RWPE1 (cell line): Measurements from ENCODE around the gene SETD7.

ENCODE experiments used
- CTCF ChIA-PET: fragments of 350-600 bp; sonication (Branson Sonifier 250); formaldehyde crosslinking; extraction: SDS; loops from one replicate; lab custom pipeline; 2021; lab: Yijun Ruan, JAX
- POLR2A ChIA-PET: fragments of 400-600 bp; formaldehyde crosslinking; extraction: SDS; loops from one replicate; lab custom pipeline; 2020; ENCODE audit warnings: antibody characterized with exemption; ENCODE audit not compliant: low non-redundant PET; lab: Yijun Ruan, JAX
- DNase-seq: peaks from one replicate; pipeline ENCODE4 v3.0.0; 2012; ENCODE audit warnings: low spot score
- H3K27ac ChIP-seq: fragments of 450-650 bp; 2 replicates; pipeline ENCODE4 v1.5.1; 2017
- TF ChIP-seq, protein P1 (sequence below): fragments of 450-650 bp; conservative IDR thresholded peaks from 2 replicates; pipeline ENCODE4 v1.5.1; 2017; ENCODE audit warnings: low read depth, mild to moderate bottlenecking

SETD7 gene

DNA sequence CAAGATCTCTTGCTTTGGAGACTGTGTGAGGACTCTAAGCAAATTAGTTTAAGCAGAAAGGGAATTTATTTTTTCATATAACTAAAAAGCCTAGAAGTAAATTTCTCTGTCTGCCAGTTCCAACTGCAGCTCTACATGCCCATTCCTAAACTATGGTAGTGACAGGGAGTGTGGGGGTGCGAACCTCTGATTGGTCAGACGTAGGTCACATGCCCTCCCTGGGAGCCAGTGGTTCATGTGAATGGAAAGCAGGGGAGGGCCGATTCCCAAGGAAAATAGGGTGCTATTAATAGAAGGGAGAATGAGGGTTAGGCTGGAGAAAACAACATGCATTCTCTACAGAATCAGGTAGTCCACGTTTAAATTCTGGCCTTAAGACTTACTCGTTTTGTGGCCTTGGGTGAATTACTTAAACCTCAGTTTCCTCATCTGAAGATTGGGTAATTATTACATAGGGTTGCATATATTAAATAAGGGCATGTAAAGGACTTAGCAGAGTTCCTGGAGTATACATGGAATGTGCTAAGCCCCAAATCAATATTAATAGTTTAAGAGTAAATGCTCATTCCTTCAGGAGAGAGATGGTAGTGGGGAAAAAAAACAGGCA is 94.9 kb downstream of the SETD7 start:
- TF ChIP-seq, protein P1, sequence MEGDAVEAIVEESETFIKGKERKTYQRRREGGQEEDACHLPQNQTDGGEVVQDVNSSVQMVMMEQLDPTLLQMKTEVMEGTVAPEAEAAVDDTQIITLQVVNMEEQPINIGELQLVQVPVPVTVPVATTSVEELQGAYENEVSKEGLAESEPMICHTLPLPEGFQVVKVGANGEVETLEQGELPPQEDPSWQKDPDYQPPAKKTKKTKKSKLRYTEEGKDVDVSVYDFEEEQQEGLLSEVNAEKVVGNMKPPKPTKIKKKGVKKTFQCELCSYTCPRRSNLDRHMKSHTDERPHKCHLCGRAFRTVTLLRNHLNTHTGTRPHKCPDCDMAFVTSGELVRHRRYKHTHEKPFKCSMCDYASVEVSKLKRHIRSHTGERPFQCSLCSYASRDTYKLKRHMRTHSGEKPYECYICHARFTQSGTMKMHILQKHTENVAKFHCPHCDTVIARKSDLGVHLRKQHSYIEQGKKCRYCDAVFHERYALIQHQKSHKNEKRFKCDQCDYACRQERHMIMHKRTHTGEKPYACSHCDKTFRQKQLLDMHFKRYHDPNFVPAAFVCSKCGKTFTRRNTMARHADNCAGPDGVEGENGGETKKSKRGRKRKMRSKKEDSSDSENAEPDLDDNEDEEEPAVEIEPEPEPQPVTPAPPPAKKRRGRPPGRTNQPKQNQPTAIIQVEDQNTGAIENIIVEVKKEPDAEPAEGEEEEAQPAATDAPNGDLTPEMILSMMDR: no peak
- CTCF ChIA-PET: no interaction called here
- POLR2A ChIA-PET: no interaction called here
- DNase-seq: no peak
- H3K27ac ChIP-seq: no peak overlapping the region

DNA sequence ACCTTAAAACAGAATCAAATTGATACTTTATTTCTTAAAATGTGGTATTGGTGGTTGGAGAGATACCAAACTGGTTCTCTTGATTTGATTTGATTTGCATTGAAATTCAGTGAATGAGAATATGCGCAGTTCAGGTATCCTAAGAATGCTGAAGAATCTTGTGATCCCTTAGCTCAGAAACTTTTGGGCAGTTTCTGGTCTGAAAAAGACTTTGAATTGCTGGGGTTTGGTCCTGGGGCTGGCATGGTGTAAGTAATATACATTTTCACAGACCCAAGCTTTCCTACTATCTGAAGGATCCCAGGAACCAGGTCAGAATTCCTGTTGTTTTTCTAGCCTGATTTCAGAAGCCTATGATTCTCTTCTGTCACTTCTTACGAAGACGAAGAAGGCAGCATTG is 95.5 kb downstream of the SETD7 start:
- H3K27ac ChIP-seq: no peak overlapping the region
- ChIA-PET CTCF (no interaction called here), POLR2A (no interaction called here)
- TF ChIP-seq, protein P1: no peak
- DNase-seq: no peak

DNA sequence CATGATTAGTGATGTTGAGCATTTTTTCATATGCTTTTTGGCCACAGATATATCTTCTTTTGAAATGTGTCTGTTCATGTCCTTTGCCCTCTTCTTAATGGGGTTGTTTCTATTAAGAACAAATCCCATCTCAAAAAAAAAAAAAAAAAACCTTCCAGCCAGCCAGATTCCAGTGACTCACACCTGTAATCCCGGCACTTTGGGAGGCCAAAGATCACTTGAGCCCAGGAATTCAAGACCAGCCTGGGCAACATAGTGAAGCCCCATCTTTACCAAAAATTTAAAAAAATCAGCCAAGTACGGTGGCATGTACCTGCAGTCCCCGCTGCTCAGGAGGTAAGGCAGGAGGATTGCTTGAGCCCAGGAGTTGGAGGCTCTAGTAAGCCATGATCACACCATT is 97.0 kb downstream of the SETD7 start:
- TF ChIP-seq, protein P1: no peak
- H3K27ac ChIP-seq: peak overlapping the region; percentile 61
- no peak for DNase-seq
- ChIA-PET POLR2A (no interaction called here), CTCF (no interaction called here)

DNA sequence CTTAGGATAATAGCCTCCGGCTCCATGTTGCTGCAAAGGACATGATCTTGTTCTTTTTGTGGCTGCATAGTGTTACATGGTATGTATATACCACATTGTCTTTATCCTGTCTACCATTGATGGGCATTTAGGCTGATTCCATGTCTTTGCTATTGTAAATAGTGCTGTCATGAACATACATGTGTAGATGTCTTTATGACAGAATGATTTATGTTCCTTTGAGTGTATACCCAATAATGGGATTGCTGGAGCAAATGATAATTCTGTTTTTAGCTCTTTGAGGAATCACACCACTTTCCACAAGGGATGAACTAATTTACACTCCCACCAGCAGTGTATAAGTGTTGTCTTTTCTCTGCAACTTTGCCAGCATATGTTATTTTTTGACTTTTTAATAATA is 97.5 kb downstream of the SETD7 start:
- no peak overlapping the region for H3K27ac ChIP-seq
- no peak for DNase-seq
- ChIA-PET CTCF (no interaction called here), POLR2A (no interaction called here)
- TF ChIP-seq, protein P1: no peak

DNA sequence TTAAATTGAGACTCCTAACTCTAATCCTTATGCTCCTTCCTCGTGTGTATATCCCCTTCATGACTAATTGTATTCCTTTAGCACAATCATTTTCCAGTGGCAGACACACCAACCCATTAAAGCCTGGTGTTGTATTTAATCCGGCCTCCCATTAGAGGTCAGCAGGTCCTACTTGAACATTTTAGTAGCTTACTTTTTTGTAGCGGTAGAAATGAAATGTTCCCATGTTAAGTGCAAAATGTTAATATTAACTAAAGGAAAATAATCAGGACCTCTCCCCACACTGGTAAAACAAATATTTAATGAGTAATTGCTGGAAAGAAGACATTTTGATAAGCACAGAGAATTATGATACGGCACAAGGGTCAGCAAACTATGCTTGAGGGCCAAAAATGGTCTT is 98.7 kb downstream of the SETD7 start:
- ChIA-PET CTCF (interaction anchor here (0.7 kb wide), 1 partner anchor 40 kb away, joined by 4 read pairs; no protein-coding TSS in a partner anchor), POLR2A (no interaction called here)
- TF ChIP-seq, protein P1: no peak
- no peak for DNase-seq
- H3K27ac ChIP-seq: no peak overlapping the region

DNA sequence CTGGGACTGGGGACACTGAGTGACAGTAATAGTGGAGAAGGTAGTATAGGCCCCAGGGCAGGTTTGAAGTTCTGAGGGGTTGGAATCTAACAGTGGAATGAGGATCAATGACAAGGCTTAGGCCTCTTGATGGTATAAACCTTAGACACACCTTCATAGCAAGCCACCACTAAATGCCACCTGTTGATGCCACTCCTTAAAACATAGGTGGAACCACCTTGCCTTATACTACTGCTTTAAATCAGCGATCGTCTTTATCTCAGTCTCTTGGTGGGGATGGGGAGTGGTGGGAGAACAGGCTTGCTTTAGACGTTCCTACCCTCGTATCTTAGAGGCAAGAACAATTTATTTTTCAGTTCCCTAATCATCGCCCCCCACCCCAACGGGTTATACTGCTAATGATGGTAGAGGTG is 100.9 kb downstream of the SETD7 start:
- TF ChIP-seq, protein P1: no peak
- ChIA-PET CTCF (no interaction called here), POLR2A (no interaction called here)
- no peak for DNase-seq
- H3K27ac ChIP-seq: no peak overlapping the region
